GM23248 (cell line): ENCODE data around the gene EFCAB6.

Source experiments
- EZH2 ChIP-seq: fragments of 200-600 bp; sonication (generic); IDR thresholded peaks from 2 replicates; pipeline ENCODE4 v1.6.1; 2018; ENCODE audit warnings: antibody characterized with exemption, mild to moderate bottlenecking; ENCODE audit not compliant: insufficient read depth, poor library complexity, severe bottlenecking
- EZH2phosphoT487 ChIP-seq: fragments of 200-600 bp; sonication (generic); IDR thresholded peaks from 2 replicates; pipeline ENCODE4 v1.6.1; 2018; ENCODE audit warnings: antibody characterized with exemption, moderate library complexity, mild to moderate bottlenecking, low read depth; ENCODE audit not compliant: insufficient read depth

GRCh38 chr22:43745783-43746356, 66.2 kb downstream of the EFCAB6 start:
- TF ChIP-seq EZH2: no peak
- TF ChIP-seq EZH2phosphoT487: no peak
